Peyer's patch (tissue), 4 donors: ENCODE results near the gene GIGYF2.

ENCODE experiments used
- CTCF ChIP-seq, 6 experiments: fragments of 450-650 bp in 4 of 6; fragments of 200-600 bp in 2 of 6; sonication (generic) in 1 of 6; IDR thresholded peaks; one replicate each; pipeline ENCODE4 v1.5.1; 2017 to 2019; ENCODE audit warnings: antibody characterized with exemption in 6 of 6, mild to moderate bottlenecking in 3 of 6, moderate library complexity in 1 of 6
- POLR2A ChIP-seq, 2 donors: fragments of 450-650 bp; IDR thresholded peaks; one replicate each; pipeline ENCODE4 v1.5.1; 2017; ENCODE audit warnings: antibody characterized with exemption in 2 of 2, mild to moderate bottlenecking in 2 of 2, moderate library complexity in 2 of 2

GRCh38 chr2:232852676-232853075 lies 155.5 kb downstream of the GIGYF2 start:
- no peak for TF ChIP-seq CTCF (IDR thresholded peaks at IDR 0.05)
- no peak for TF ChIP-seq POLR2A (IDR thresholded peaks at IDR 0.05)
